ENCODE measurements around the gene TRIP11. TPM values are rescaled to one million over a fixed set of nuclear protein-coding genes. Genes with fewer than 3 reads are reported as not detected.
A peak's percentile ranks its signal among the peaks of the same experiment; 100 is the strongest.

Gene TRIP11
- total RNA-seq, 1 donor from 2014 or later, result 29.8 TPM

DNA sequence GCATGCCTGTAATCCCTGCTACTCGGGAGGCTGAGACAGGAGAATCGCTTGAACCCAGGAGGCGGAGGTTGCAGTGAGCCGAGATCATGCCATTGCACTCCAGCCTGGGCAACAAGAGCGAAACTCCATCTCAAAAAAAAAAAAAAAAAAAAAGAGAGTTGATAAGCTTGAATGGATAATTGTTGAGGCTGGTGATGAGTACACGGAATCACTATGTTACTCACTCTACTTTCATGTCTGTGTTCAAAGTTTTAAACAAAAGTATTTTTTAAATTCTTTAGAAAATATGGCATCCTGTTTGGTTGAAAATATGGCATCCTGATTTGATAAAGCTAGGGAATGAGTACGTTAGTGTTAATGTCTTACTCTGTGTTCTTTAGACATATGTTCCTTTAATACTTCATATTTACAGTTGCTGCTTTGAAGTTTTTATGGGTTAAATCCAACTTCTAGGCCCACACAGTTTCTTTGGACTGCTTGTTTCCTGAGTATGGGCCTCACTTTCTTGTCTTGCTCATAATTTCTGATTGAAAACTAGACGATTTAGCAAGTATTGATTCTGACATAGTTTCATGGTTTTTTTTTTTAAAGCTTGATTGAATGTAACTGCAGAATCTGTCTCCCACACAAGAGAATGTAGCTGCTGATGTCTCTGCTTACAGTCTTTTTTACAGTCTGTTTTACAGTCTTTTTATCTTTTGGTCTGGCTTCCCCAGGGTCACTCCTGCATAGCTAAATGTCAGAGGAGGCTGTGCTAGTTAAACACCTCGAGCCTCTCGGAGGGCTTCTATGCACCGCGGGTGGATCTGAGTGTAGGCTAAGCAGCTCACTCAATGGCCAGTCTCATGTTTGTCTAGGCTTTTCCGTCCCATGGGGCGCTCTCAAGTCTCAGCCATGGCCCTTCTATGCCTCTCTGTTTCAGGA is 78.3 kb downstream of the TRIP11 start:
- no peak for DNase-seq (ENCODE audit: low spot score)

GRCh38 chr14:91957876-91958313 is 82.0 kb downstream of the TRIP11 start:
- peak; percentile 70 for DNase-seq (ENCODE audit: low spot score)
- peak; percentile 92 for ATAC-seq

More for the DNA sequence above, 78.3 kb downstream of the TRIP11 start:
- ATAC-seq, result peak; percentile 27

GRCh38 chr14:91956616-91957015 is 83.2 kb downstream of the TRIP11 start:
- ATAC-seq (no peak), DNase-seq (ENCODE audit: low spot score) (no peak)

GRCh38 chr14:91955168-91955567 is 84.7 kb downstream of the TRIP11 start:
- ATAC-seq (no peak), DNase-seq (ENCODE audit: low spot score) (no peak)

DNA sequence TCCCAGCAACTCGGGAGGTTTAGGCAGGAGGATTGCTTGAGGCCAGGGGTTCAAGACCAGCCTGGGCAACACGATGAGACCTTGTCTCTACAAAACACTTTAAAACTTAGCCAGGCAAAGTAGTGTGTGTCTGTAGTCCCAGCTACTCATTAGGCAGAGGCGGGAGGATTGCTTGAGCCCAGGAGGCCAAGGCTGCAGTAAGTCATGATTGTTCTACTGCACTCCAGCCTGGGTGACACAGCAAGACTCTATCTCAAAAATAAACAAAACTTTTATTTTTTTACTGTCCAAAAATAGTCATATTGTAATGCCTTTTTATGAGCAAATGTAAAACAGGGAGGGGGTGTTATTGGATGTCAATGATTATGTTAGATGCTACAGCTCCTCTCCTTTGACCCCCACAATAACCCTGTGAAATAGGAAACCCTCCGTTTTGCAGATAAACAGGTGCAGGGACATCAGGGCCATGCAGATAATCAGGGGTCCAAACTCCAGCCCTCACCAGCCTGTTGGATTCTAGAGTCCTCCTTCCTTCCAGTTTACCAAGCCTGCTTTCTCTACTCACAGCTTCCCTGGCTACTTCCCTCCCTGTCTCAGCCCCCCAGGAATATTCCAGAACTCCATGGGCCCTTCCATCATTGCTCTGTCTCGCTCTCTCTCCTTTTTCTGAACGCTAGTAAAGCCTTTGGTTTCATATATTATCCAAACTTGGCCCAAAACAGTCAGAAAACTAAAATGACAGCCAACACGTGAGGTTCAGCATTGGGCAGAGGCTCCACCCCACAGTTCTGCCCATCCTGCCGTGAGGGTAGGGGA is 86.5 kb downstream of the TRIP11 start:
- no peak for DNase-seq (ENCODE audit: low spot score)
- no peak for ATAC-seq

GRCh38 chr14:91947475-91948184 is 92.2 kb downstream of the TRIP11 start, which contains the start of gene FBLN5:
Gene FBLN5, minus strand, starts transcription at chr14:91947694. Its CDS starts 465 bp downstream, at chr14:91947229.
- DNase-seq (ENCODE audit: low spot score), result peak; percentile 51
- peak; percentile 84 for ATAC-seq

DNA sequence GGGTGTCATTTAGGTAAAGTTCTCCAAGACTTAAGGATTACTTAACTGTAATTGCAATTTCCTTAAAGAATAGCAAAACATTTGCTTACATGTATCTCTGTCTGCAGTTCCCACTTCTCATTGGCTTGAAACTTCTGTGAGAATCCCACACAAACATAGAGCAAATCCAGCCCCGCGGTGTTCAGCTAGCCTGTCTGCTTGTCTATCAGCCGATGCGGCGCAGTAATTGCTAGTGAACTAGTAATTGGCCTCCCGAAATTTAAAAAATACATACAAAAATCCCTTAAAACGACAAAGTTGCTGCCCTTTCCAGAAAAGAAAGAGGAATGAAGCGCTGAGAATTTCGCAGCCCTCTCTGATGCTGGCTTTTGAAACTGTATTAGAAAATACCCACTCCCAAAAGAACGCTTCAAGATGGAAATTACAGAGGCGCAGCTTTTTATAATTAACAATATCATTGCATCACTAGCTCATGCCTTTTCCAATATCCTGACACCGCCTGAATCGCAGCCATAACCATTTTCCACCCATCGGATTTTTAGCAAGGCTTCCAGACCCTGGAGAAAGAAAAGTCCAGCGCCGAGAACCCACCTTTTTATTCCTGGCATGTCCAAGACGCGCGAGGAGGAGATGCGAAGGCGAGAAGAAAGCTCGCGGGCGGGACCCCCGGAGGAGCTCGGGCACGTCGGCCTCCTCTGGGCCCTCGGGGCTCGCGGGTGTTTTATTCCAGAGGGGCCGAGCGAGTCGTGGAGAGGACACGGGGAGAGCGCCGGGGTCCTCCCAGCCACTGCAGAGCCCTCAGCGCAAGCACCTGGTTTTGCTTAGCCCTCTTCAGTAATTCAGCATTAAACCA is 93.0 kb downstream of the TRIP11 start:
- ATAC-seq, result no peak

GRCh38 chr14:91945751-91946621 is 93.9 kb downstream of the TRIP11 start:
- no peak for DNase-seq (ENCODE audit: low spot score)

More for the DNA sequence above, 93.0 kb downstream of the TRIP11 start:
- no peak for DNase-seq (ENCODE audit: low spot score)

GRCh38 chr14:91942946-91943345 is 96.9 kb downstream of the TRIP11 start:
- no peak for ATAC-seq
- DNase-seq (ENCODE audit: low spot score), result no peak

More at GRCh38 chr14:91945751-91946621, 93.9 kb downstream of the TRIP11 start:
- ATAC-seq, result no peak

- DNase-seq (ENCODE audit: low spot score), result no peak
- ATAC-seq, result no peak
These were observed 97.7 kb downstream of the TRIP11 start for GRCh38 chr14:91942128-91942527.

- ATAC-seq (no peak), DNase-seq (ENCODE audit: low spot score) (no peak)
These were observed 99.7 kb downstream of the TRIP11 start for GRCh38 chr14:91940209-91940608.

DNA sequence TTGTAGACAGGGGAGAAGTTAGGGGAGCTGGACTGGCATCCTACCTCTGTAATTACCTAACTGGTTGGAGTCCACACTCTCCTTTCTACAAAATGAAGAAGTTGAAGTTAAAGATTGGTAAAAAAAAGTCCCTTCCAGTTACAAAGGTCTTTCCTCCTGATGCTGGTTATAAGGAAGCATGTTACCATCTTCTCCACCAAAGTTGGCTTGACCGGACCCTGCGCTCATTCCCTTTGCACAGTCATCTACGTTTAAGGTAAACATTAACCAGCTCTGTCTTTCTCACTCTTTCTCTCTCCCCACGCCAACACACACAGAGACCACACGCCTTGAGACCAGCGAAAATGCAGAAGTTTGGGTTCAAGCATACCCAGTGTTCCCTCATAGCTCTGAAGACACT is 104.3 kb downstream of the TRIP11 start:
- ATAC-seq (no peak), DNase-seq (ENCODE audit: low spot score) (no peak)

DNA sequence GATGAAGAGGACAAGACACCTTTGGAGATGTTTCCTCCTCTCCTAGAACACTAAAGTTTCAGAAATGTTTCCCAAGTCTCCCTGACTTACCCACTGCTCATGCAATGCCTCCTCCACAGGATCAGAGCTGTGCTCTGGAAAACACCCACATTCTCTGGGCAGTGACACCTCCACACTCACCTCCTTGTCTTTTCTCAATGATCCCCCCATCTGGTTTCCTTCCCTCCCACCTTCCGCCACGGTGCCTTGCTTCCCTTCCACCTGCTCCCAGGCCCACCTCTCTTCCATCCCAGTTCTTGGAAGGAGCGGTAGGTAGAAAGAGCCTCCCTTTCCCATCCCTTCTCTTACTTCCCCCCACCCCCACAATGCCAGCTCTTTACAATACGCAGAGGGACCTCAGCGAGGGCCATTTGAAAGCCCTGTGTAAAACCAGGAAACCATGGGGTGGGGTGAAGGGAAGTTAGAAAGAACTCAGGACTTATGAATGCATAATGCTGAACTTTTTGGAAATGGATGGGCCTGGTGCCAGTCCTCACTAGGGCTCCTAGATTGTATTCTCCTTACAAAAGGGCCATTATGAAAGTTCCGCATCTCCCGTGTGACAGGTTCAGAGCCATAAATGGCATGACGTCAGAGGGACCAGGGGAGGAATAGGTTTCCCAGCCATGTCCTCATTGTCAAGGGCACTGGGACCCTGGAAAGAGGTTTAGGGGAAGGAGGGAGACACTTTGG is 105.1 kb downstream of the TRIP11 start:
- ATAC-seq (no peak), DNase-seq (ENCODE audit: low spot score) (no peak)

- no peak for ATAC-seq
- DNase-seq (ENCODE audit: low spot score), result no peak
These were observed 108.3 kb downstream of the TRIP11 start for GRCh38 chr14:91931478-91932088.

- no peak for ATAC-seq
- no peak for DNase-seq (ENCODE audit: low spot score)
These were observed 110.2 kb downstream of the TRIP11 start for GRCh38 chr14:91929700-91930099.

DNA sequence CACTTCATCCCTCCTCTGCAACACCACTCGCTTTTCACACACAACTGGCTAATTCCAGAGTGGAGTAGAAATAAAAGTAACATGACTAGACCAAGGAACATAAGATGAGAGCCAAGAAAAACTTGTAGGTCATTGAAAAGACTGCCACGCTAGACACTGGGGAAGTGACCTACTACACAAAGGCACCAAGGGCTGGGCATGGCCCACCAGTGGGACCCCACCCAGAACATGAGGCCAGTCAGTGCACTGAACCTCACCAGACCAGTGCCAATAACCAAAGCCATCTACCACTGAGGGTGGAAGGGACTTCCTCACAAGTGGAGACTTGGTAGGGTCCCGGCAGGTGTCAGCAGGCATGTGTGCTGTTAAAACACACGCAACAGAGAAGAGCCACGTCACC is 112.1 kb downstream of the TRIP11 start:
- ATAC-seq (no peak), DNase-seq (ENCODE audit: low spot score) (no peak)

- ATAC-seq, result no peak
- no peak for DNase-seq (ENCODE audit: low spot score)
These were observed 112.7 kb downstream of the TRIP11 start for GRCh38 chr14:91927191-91927590.
